Testis (tissue), 2 donors: ENCODE measurements around the gene PPP2R1B.

Experiments
- POLR2A ChIP-seq: fragments of 450-650 bp; IDR thresholded peaks from one replicate; pipeline ENCODE4 v1.6.1; 2017; ENCODE audit warnings: antibody characterized with exemption, mild to moderate bottlenecking, moderate library complexity
- TF ChIP-seq, protein P1 (sequence below), 3 experiments: fragments of 450-650 bp in 2 of 3; fragments of 200-600 bp in 1 of 3; sonication (generic) in 1 of 3; IDR thresholded peaks; one replicate each; pipeline ENCODE4 v1.5.1; 2016 to 2019; ENCODE audit warnings: antibody characterized with exemption in 3 of 3, mild to moderate bottlenecking in 2 of 3, moderate library complexity in 1 of 3

DNA sequence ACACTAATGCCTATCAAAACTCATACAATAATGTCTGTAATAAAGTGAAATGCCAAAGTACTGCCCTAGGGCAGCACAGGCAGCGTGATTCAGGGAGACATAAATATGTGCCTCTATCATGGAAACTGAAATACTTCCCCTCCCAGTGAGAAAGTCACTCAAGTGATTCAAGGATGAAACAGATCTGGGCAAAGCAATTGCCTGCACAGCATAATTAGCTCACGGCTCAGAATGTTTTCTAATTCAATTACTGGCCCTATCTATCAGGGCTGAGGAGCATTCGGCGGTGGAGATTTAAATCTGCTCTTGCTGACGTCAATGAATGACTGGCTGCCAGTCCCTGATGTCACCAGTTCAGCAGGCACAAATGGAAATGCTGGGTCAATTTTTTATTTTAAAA, 27.7 kb upstream of the PPP2R1B start:
- TF ChIP-seq, protein P1, sequence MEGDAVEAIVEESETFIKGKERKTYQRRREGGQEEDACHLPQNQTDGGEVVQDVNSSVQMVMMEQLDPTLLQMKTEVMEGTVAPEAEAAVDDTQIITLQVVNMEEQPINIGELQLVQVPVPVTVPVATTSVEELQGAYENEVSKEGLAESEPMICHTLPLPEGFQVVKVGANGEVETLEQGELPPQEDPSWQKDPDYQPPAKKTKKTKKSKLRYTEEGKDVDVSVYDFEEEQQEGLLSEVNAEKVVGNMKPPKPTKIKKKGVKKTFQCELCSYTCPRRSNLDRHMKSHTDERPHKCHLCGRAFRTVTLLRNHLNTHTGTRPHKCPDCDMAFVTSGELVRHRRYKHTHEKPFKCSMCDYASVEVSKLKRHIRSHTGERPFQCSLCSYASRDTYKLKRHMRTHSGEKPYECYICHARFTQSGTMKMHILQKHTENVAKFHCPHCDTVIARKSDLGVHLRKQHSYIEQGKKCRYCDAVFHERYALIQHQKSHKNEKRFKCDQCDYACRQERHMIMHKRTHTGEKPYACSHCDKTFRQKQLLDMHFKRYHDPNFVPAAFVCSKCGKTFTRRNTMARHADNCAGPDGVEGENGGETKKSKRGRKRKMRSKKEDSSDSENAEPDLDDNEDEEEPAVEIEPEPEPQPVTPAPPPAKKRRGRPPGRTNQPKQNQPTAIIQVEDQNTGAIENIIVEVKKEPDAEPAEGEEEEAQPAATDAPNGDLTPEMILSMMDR (IDR thresholded peaks at IDR 0.05): no peak
- no peak for TF ChIP-seq POLR2A
